NCI-H146 treated with DMSO at 0.1 percent for 48 hours (cell line): ENCODE results near the gene RXFP2.

Experiments
- DNase-seq: peaks from one replicate; lab custom pipeline; 2025; ENCODE audit not compliant: unreplicated experiment; lab: John Stamatoyannopoulos, UW

Gene RXFP2, protein sequence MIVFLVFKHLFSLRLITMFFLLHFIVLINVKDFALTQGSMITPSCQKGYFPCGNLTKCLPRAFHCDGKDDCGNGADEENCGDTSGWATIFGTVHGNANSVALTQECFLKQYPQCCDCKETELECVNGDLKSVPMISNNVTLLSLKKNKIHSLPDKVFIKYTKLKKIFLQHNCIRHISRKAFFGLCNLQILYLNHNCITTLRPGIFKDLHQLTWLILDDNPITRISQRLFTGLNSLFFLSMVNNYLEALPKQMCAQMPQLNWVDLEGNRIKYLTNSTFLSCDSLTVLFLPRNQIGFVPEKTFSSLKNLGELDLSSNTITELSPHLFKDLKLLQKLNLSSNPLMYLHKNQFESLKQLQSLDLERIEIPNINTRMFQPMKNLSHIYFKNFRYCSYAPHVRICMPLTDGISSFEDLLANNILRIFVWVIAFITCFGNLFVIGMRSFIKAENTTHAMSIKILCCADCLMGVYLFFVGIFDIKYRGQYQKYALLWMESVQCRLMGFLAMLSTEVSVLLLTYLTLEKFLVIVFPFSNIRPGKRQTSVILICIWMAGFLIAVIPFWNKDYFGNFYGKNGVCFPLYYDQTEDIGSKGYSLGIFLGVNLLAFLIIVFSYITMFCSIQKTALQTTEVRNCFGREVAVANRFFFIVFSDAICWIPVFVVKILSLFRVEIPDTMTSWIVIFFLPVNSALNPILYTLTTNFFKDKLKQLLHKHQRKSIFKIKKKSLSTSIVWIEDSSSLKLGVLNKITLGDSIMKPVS

GRCh38 chr13:31739226-31739625, at the start of gene RXFP2:
Gene RXFP2, plus strand, starts transcription at chr13:31739526. Its CDS starts 87 bp downstream, at chr13:31739613.
- no peak for DNase-seq

DNA sequence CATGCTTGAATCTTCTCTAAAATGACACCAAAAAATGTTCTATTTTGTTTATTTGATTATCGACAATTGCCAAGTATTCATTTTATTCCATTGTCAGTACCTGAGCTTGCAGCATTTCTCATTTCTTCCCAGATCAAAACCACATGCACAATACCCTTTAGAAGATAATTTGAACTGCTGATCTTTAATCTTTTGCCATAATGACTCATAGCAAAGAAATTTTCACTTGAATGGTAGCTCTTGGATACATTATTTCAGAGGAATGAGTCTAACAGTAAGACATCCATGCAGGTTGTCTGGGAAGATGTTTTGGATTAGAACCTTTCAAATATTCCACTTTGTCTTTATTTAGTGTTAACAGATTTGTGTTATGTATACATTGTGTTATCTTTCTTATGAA, 42.0 kb upstream of the RXFP2 start:
- DNase-seq, result no peak

GRCh38 chr13:31699650-31700049, 39.7 kb upstream of the RXFP2 start:
- no peak for DNase-seq

DNA sequence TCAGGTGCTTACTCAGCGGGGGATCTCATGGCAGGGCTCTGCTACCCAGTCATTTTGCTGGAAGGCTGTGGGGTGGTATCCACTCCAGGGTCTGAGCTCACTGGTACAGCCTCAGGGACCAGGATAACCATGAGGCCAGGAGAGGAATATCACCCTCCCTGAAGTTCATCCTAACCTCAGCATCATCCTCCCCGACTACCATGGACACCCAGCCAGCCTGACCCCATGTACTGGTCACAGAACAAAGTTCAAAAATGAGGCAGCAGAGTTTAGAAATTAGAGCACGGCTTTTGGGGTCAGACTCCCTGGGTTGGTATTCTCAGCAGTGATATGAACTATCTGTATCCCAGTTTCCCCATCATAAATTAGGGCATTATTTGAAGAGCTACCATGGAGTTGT, 35.5 kb upstream of the RXFP2 start:
- DNase-seq, result no peak

DNA sequence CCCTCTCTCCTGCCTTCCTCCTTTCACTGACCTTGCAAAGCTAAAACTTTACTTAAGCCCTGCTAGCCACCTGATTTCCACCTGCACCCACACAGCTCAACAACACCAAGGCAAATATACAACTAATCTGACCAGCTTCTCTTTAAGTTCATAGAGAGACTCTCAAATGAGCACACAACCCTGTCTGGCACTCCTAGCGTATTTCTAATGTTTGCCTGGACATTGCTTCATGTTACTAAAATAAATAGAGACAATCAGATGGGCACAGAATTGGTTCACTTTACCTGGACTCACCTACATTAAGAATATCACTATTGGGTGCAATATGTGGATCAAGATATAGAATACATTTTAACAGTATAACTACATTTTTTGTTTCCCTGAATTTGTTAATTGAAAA, 33.2 kb upstream of the RXFP2 start:
- no peak for DNase-seq

GRCh38 chr13:31717583-31717982, 21.7 kb upstream of the RXFP2 start:
- DNase-seq, result no peak

DNA sequence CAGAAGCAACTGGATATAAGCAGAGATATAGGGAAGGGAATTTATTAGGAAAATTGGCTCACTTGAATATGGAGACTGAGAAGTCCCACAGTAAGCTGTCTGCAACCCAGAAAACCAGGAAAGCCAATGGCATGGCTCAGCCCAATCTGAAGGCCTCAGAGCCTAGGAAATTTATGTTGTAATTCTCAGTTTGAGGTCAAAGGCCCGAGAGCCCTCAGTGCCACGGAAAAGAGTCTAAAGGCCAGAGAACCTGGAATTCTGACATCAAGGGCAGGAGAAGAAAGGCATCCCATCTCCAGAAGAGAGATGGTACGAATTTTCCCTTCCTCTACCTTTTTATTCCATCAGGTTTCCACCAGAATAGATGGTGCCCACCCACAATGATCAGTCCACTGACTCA, 20.1 kb upstream of the RXFP2 start:
- no peak for DNase-seq

DNA sequence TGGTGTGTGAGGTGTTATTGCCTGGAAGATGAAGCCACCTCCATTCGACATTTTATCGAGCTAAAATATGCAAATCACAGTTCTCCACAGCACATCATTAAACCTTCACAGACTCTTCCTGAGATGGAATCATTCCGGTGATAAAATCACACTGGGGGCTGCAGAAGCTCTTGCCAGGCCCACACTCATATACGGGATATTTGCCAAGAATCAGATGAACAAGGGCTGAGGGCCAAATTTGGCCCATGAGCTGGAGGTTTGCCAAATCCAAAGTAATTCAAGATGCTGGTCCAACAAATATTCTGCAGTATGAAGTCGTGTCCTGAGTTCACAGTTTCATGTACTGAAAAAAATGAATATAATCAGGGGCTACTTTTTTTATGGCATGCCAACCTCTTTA, 16.7 kb upstream of the RXFP2 start:
- no peak for DNase-seq

DNA sequence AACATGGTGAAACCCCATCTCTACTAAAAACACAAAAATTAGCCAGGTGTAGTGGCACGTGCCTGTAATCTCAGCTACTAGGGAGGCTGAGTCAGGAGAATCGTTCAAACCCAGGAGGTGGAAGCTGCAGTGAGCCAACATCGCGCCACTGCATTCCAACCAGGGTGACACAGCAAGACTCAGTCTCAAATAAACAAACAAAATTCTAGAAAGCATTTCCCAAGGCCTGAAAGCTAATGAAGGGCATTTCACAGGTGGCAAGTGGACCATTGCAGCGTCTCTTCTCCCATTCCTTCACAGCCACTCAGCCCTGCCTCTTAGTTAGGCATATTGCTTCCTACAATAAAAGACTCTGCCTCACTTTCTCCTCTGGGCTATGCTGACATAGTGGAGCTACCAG, 13.5 kb upstream of the RXFP2 start:
- no peak for DNase-seq

DNA sequence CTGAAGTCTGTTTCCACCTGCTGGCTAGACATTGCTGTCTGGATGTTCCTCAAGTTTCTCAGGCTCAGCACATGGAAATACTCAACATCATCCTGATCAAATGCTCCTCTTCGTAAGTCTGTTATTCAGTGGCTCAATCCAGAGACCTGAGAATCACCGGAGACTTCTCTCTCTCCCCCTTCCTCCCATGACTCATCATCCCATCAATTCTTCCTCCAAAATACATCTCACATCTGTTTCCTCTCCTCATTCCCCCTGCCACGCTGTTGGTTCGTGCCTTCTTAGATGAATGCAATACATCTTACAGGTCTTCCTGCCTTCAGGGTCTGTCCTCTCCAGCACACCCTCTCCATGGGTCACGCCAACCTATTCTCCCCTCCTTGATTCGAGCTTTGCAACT, 7.4 kb upstream of the RXFP2 start:
- no peak for DNase-seq

DNA sequence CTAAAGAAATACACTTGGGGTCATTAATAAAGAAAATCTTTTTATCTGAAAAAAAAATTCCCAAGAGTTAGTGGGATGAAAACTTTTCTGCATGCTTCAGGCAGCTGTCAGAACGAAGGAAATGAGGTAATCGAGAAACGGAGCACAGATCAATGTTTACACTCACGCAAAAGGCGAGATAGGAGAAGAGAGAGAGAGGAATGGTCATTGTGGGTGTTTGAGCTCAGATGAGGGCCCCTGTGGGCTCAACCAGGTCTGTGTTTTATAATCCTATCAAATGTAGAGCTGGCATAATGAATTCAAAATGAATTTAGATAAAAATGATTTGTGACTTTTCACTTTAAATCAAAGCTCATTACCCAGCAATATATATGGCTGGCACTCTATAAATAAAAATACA, 6.3 kb upstream of the RXFP2 start:
- no peak for DNase-seq

GRCh38 chr13:31733647-31734046, 5.7 kb upstream of the RXFP2 start:
- no peak for DNase-seq

DNA sequence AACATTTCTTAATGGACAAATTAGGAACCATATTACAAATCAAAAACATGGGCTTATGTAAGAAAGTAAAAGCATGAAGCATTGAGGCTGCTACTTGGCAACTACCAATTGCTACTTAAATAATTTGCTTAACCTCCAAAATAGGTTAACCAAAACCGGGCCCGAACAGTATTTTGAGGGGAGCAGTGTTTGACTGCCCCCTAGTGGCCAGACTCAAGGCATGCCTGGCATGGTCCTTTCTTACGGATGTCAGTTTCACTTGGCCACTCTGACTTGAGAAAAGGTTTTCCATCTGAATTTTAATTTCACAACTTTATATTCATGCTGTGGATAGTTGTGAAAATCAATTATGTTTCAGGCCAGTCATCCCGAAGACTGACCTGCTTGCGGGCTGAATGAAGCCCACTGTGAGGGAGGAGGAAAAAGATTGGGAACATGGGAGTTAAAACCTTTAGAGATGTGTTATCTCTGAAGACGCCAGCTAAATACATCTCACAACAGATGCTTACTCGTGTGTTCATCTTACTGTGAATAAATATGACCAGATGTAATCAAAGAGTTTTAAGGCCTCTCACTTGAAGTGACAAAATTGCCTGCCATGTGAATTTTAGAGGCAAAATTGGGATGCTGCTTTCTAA, 2.9 kb downstream of the RXFP2 start:
- peak; percentile 9 for DNase-seq

GRCh38 chr13:31747291-31747690, 8.0 kb downstream of the RXFP2 start:
- DNase-seq, result no peak

- DNase-seq, result no peak
Observed at GRCh38 chr13:31747966-31748365, 8.6 kb downstream of the RXFP2 start.

DNA sequence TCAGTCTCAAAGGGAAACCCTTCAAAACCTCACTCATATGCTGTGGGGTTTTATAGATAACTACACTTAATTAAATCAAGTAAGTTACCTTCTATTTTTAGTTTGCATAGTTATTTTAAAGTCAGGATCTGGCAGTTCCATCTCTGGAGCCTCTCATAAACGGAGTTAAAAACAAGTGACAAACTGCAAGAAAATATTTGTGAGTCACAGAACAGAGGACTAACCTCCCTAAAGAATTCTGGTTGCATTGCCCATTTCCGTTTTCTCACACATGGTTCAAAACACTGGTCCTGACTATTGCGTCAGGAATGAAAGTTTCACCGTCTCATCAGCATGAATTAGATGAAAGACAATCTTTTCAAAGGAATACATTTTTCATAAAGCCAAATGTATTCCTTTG, 10.6 kb downstream of the RXFP2 start:
- no peak for DNase-seq

- DNase-seq, result no peak
Observed at GRCh38 chr13:31755211-31755610, 15.9 kb downstream of the RXFP2 start.

DNA sequence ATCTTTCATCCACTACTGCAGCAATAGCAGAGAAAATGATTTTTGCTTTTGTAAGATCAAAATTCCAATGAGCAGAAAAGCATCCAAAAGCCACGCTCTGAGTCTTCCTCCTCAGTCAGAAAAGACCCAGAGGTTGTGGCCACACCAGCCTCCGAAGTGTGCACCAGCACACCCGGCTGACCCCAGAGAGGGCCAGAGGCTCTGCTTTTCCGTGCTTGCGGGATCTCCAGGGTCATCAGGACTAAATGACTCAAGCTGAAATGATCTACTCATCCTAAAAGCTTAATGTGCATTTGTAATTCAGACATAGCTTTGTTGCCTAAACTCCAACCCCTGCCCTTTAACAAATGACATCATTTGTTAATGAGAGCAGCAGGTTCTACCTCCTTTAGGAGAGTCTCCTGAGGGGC, 16.5 kb downstream of the RXFP2 start:
- no peak for DNase-seq

- no peak for DNase-seq
Observed at GRCh38 chr13:31756346-31756745, 17.0 kb downstream of the RXFP2 start.

DNA sequence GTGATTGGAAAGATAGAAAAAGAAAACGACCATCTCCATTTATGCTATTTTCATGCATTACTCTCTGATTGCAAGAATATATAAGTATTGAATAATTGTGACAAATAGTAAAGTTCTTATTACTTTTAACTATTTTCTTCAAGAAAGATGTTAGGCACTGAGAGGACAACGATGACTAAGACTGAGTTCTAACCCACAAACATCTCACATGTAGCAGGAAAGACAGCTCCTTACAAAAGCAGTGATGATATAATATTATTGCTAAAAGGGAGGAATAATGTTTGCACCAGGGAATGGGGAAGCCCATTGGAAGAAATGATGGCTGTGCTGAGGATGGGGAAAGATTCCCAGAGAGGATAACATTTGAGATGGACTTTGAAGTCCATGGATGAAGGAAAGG, 22.6 kb downstream of the RXFP2 start:
- no peak for DNase-seq

DNA sequence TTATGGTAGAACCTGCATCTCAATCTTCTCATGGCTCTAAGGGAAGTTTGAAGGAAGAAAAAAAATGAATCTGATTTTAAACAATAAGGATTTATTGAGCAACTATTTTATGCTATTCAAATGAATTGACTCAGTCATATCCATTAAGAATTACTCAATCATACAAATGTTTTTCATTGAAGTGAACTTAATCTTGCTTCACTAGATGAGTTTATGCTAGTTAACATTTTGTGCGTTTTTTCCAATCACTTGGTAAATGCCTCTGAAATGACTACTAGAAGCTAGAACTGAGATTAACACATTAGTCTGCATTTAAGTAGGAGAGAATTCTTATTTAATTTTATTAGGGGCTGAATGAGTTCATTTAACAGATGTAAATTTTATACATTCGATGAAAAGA, 25.2 kb downstream of the RXFP2 start:
- DNase-seq, result no peak
